AG09319 (cell line): Measurements from ENCODE around the gene ORM1.

Experiments used
- DNase-seq: peaks from one replicate; pipeline ENCODE4 v3.0.0-alpha.2; 2010; ENCODE audit warnings: low read depth; ENCODE audit errors: extremely low read depth
- TF ChIP-seq, protein P1 (sequence below): IDR thresholded peaks from 2 replicates; pipeline ENCODE4 v1.5.1; 2011; ENCODE audit warnings: low read depth, mild to moderate bottlenecking, inconsistent platforms, low read length, moderate library complexity

The ORM1 gene

DNA sequence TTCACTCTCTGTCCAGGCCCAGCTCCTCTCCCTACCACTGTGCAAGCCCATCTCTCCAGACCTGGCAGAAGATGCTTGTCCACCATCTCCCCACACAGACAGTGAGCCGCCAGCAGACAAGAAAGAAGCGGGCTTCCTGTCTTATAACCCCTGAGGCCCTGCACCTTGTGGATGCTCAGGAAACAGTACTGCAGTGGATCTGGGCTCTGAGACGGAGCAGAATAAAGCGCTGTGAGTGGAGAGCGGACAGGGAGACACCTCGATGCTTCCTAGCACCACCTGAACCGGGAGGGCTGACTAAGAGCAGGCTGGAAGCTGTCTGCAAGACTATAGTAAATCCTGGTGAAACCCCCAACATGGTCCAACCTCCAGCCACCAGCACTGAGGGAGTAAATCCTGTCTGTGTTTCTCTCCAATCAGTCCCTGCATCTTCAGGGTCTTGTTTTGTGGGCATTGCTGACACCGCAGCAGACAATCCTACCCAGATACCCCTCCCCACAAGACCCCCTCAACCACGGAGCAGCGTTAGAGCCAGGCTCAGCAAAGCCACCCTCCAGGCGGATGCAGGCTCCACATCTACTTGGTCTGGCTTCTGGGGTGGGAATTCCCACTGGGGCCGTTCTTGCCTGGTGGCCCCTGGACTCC, 25.5 kb downstream of the ORM1 start:
- TF ChIP-seq, protein P1, sequence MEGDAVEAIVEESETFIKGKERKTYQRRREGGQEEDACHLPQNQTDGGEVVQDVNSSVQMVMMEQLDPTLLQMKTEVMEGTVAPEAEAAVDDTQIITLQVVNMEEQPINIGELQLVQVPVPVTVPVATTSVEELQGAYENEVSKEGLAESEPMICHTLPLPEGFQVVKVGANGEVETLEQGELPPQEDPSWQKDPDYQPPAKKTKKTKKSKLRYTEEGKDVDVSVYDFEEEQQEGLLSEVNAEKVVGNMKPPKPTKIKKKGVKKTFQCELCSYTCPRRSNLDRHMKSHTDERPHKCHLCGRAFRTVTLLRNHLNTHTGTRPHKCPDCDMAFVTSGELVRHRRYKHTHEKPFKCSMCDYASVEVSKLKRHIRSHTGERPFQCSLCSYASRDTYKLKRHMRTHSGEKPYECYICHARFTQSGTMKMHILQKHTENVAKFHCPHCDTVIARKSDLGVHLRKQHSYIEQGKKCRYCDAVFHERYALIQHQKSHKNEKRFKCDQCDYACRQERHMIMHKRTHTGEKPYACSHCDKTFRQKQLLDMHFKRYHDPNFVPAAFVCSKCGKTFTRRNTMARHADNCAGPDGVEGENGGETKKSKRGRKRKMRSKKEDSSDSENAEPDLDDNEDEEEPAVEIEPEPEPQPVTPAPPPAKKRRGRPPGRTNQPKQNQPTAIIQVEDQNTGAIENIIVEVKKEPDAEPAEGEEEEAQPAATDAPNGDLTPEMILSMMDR = no peak
- no peak for DNase-seq

DNA sequence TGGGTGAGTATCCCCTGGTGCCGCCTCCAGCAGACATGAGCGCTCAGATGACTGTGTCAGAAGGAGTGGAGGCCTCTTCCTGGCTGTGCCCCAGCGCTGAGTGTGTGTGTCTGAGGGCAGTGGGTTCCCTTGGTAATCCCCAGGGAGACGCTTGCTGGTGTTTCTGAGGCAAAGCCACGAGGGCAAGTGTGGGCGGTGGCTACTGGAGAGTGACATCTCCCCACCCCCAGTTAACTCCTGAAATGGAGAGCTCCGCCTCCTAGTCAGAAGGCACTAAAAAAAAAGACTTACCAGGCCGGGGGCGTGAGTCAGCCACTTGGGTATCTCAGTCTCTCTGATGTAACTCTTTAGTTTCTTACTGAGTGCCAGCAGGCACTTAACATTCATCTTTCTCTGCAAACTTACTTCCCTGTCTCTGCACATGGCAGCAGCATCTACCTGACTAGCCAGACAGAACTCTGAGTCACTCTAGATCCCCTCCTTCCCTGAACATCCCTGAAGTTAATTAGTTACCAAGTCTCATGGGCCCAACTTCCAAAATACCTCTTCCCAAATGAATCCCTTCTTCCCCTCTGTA, 26.1 kb downstream of the ORM1 start:
- TF ChIP-seq, protein P1 = no peak
- DNase-seq = peak; percentile 88

DNA sequence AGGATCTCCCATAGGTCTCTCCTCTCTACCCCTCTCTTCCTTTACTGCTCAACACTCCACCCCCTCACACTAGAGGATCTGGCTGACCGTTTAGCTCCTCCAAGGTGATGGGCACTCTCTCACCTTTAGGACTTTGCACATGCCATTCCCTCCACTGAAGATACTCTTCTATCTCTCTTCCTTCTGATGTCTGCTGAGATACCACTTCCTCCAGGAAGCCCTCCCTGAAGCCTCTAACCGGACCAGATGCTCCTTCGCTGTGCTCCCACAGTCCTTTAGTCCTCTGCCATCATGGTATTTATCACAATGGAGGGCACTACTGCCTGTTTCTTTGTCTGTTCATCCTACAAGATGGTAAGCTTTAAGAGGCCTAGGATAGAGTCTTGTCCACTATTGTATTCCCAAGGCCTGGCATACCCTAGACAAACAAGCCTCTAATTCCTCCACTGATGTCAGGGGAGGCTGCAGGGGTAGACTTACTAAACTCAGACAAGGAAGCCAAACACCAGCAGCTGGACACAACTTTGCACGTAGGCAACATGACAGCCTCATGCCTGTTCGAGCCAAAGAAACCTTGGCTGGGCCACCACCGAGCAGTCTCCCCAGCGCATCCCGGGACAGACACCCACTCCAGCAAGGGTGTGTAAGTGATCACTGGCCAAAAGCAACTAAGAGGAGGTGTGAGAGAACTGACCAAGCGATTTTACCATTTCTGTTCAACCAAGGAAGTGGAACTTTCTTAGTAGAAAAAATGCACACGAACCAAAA, 27.0 kb downstream of the ORM1 start:
- no peak for DNase-seq
- TF ChIP-seq, protein P1 = no peak

DNA sequence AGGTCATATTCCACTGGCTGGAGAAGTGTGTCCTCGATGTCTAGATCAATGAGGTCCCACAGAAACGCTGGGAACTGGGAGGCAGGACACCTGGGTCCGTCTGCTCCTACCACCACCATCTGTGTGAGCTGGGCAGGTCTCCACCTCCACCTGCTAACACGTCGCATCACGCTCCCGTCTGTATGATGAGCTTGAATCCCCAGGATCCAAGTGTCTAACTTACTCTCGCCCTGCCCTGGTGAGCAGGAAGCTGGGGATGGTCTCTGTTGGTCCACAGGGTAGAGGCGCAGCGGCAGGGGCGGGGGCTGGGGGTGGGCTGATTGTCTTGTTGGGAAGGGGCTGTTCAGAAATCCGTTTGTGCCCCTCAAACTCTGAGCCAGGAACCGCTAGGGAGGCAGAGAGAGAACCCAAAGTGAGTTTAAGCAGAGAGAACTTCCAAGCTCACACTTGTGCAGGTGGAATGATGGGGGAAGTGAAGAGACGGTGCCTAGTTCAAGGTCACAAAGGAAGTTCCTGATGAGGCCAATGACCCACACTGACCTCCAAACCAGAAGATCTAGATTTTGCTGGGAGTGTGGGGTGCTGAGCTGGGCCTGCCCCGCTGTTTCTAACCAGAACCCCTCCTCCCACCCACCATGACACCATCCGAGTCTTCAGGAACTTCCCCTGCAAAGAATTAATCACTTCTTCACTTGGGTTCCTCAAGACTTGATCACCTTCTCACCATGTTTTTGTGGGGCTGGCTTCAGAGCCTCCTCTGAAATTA, 27.9 kb downstream of the ORM1 start:
- DNase-seq = no peak
- TF ChIP-seq, protein P1 = no peak

DNA sequence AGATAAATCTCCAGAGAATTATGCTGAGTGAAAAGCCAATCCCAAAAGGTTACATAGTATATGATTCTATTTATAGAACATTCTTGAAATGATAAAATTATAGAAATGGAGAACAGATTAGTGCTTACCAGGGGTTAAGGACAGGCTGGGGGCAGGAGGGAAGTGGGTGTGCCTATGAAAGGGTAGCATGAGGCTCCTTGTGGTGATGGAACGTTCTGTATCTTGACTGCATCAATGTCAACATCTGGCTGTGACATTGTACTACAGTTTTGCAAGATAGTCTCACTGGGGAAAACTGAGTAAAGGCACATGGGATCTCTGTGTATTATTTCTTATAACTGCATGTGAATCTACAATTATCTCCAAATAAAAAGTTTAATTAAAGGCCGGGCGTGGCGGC, 29.0 kb downstream of the ORM1 start:
- TF ChIP-seq, protein P1 = no peak

DNA sequence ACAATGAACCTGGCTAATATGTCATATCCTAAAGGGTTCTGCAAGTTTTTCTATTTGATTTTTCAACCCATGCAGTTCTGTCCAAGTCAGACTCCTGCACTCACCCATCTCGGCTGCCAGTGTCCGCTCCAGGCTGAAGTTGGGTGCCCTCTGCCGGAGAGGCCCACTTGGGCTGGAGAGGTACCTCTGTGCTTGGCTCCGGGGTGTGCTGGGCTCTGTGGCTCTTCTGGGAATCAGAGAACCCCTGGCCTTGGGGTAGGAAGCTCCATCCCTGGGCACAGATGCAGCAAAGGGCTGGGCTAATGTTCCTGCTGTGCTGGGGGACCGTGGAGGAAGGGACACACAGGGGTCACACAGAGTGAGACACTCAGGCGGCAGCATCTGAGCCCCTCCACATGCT, 32.9 kb downstream of the ORM1 start:
- TF ChIP-seq, protein P1 = no peak
- no peak for DNase-seq

More for the DNA sequence above, 29.0 kb downstream of the ORM1 start:
- no peak for DNase-seq
